Measurements from ENCODE around the gene ARID1A. TPM values are rescaled to one million over a fixed set of nuclear protein-coding genes. Genes with fewer than 3 reads are reported as not detected.

ARID1A gene
- total and polyA plus RNA-seq, 11 donors = 14.1 to 73.9 (median 45.3) TPM

DNA sequence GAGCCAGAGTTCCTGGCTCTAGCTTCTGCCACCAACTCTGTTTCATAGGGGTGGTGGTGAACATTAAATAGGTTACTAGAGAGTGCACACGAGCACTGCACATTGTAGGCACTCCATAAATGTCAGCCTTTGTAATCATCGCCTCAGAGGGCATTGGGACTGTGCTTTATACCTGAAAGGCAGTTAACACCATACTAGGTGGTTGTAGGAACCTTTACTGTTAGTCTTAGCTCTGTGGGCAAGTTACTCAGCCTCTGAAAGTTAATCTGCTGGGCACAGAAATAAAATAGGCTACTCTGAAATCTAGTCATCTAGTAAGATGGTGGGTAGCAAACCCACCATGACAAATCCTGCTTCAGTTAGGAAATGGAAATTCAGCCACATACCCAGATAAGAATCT, 37.6 kb downstream of the ARID1A start:
- Histone ChIP-seq H3K27ac (peak overlapping the region in 2 of 12 donors; percentile 15 to 39), H3K4me1 (peaks cover 5 to 51% (median 31%) of the 10 kb centered on the region in 12 donors), H3K4me3 (no peak overlapping the region), H3K36me3 (peaks cover 0 to 91% (median 89%) of the 10 kb centered on the region in 9 donors), H3K9me3 (no peaks in the 10 kb centered on the region), H3K27me3 (no peaks in the 10 kb centered on the region)
- intact Hi-C loops (cut with DNase I) = no loop called here
- TF ChIP-seq, protein P1, sequence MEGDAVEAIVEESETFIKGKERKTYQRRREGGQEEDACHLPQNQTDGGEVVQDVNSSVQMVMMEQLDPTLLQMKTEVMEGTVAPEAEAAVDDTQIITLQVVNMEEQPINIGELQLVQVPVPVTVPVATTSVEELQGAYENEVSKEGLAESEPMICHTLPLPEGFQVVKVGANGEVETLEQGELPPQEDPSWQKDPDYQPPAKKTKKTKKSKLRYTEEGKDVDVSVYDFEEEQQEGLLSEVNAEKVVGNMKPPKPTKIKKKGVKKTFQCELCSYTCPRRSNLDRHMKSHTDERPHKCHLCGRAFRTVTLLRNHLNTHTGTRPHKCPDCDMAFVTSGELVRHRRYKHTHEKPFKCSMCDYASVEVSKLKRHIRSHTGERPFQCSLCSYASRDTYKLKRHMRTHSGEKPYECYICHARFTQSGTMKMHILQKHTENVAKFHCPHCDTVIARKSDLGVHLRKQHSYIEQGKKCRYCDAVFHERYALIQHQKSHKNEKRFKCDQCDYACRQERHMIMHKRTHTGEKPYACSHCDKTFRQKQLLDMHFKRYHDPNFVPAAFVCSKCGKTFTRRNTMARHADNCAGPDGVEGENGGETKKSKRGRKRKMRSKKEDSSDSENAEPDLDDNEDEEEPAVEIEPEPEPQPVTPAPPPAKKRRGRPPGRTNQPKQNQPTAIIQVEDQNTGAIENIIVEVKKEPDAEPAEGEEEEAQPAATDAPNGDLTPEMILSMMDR (IDR thresholded peaks at IDR 0.05) = no peak
- TF ChIP-seq POLR2A (IDR thresholded peaks at IDR 0.05) = no peak
- no peak for DNase-seq
- ATAC-seq = no peak
- 72 to 85% (median 85%) methylated on average over 2 of the region's 2 CpGs for WGBS, 4 donors

DNA sequence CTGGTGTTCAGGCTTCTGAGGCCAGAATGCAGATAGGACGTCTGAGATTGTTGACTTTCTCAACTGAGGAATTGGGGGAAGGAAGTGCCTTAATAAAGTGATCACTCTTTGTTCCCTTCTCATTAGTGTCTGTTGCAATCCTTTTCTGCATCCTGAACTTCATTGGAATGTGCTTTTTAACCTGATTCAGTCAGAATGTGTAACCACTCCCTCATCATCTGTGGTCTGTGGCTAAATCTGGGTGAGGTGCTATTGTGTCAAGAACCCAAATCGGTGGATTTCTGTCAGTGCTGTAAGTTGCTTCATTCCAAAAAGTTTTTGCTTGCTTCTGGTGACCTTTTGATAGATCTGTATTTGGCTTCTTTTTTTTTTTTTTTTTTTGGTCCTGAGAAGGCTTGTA, 38.2 kb downstream of the ARID1A start:
- peaks cover 3 to 48% (median 26%) of the 10 kb centered on the region in 12 donors for H3K4me1 ChIP-seq
- peak in 1 of 4 donors; percentile 42 for ATAC-seq

DNA sequence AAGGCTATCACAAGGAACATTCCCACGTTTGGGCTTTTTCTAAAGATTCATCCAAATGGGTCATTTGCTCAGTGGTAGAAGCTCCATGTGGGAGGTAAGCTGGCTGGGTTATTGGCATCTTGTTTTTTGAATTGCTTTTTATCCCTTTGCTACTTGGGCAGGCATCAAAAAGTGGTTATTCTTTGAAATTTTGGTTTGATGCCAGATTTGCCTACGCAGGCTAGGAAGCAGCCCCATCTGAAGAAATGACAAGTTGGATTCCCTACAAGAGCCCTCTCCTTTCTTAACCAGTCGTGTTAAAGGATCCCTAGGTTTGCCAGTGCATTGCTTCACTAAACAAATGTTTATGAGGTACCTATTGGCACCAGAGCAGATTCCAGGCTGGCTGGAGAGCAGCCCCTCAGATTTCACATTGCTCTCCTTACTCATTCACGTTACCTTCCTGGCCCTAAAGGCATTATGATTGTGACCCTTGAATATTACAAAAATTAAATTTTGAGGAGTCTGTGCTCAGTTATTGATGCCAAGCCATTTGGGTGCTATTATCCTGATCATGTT, 38.8 kb downstream of the ARID1A start:
- 36 to 46% (median 41%) methylated on average over 4 of the region's 4 CpGs for WGBS, 4 donors
- Histone ChIP-seq H3K4me1 (peaks cover 3 to 45% (median 26%) of the 10 kb centered on the region in 12 donors), H3K9me3 (no peaks in the 10 kb centered on the region), H3K36me3 (peaks cover 0 to 100% (median 97%) of the 10 kb centered on the region in 9 donors), H3K27ac (peak overlapping the region in 2 of 12 donors; percentile 23 to 25), H3K4me3 (no peak overlapping the region), H3K27me3 (no peaks in the 10 kb centered on the region)
- intact Hi-C loops (cut with DNase I) = loop anchor here in 1 of 10 donors (5.0 kb wide), 1 partner anchor 32 kb away; no protein-coding TSS in a partner anchor
- TF ChIP-seq, protein P1 (IDR thresholded peaks at IDR 0.05) = no peak
- TF ChIP-seq POLR2A (IDR thresholded peaks at IDR 0.05) = no peak
- no peak for ATAC-seq
- no peak for DNase-seq

More for the DNA sequence above, 38.2 kb downstream of the ARID1A start:
- Histone ChIP-seq H3K9me3 (no peaks in the 10 kb centered on the region), H3K27ac (peak overlapping the region in 1 of 12 donors; percentile 39), H3K4me3 (no peak overlapping the region), H3K36me3 (peaks cover 0 to 97% (median 93%) of the 10 kb centered on the region in 9 donors), H3K27me3 (no peaks in the 10 kb centered on the region)
- no peak for DNase-seq
- intact Hi-C loops (cut with DNase I) = no loop called here
- 21 to 40% (median 30%) methylated on average over 2 of the region's 2 CpGs for WGBS, 4 donors
- no peak for TF ChIP-seq POLR2A (IDR thresholded peaks at IDR 0.05)
- TF ChIP-seq, protein P1 (IDR thresholded peaks at IDR 0.05) = no peak

DNA sequence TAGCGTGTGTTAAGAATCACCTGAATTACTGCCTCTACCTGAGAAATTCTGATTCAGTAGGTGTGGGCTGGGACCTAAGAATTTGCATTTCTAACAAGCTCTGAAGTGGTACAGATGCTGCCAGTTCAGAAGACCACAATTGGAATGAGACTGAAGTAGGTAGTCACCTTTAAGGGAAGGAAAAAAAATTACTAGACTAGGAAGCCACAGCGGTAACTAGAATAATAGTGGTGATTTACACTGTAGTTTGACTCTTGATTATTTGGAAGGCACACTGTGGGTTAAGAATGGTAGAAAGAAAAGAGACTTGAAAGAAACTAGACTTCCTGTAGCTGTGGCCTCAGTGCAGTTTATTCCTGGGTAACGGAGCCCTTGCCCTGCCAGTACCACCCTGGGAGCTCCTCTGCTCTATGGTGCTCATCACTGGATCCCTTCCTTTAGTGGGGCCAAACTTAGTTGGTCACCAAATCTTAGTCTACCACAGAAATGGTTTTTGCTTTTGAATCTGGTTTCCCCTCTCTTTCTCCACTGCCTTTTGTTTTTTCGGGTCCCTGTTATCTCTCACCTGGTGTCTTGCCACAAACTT, 43.6 kb downstream of the ARID1A start:
- Histone ChIP-seq H3K9me3 (no peaks in the 10 kb centered on the region), H3K27me3 (no peaks in the 10 kb centered on the region), H3K4me3 (no peak overlapping the region), H3K4me1 (peaks cover 8 to 58% (median 35%) of the 10 kb centered on the region in 12 donors), H3K27ac (peak overlapping the region in 2 of 12 donors; percentile 3 to 54), H3K36me3 (peaks cover 0 to 89% (median 86%) of the 10 kb centered on the region in 9 donors)
- TF ChIP-seq POLR2A (IDR thresholded peaks at IDR 0.05) = no peak
- TF ChIP-seq, protein P1 (IDR thresholded peaks at IDR 0.05) = no peak
- intact Hi-C loops (cut with DNase I) = loop anchor here in 1 of 10 donors (5.0 kb wide), 1 partner anchor 37 kb away; no protein-coding TSS in a partner anchor
- WGBS, 4 donors = 73 to 84% (median 78%) methylated on average over 4 of the region's 4 CpGs
- ATAC-seq = no peak
- no peak for DNase-seq

All from heart left ventricle (tissue), 16 donors.